WI38 (cell line): ENCODE data around the gene SLC22A1.

Experiments
- H3K4me3 ChIP-seq: 2 replicates; pipeline ENCODE4 v1.5.1; 2011; ENCODE audit warnings: low read depth, mild to moderate bottlenecking, control low read depth, low read length
- CTCF ChIP-seq: IDR thresholded peaks from 2 replicates; pipeline ENCODE4 v1.5.1; 2012; ENCODE audit warnings: low read depth, mild to moderate bottlenecking, control low read depth, low read length

Gene SLC22A1

GRCh38 chr6:160190973-160191372 is 69.4 kb downstream of the SLC22A1 start:
- no peak overlapping the region for H3K4me3 ChIP-seq
- TF ChIP-seq CTCF, result no peak

GRCh38 chr6:160192840-160193239 is 71.2 kb downstream of the SLC22A1 start:
- no peak overlapping the region for H3K4me3 ChIP-seq
- no peak for TF ChIP-seq CTCF

- no peak overlapping the region for H3K4me3 ChIP-seq
- TF ChIP-seq CTCF, result no peak
These were observed 73.2 kb downstream of the SLC22A1 start for GRCh38 chr6:160194808-160195207.

GRCh38 chr6:160197662-160198061 is 76.0 kb downstream of the SLC22A1 start:
- H3K4me3 ChIP-seq, result no peak overlapping the region
- TF ChIP-seq CTCF, result no peak

- TF ChIP-seq CTCF, result no peak
- H3K4me3 ChIP-seq, result no peak overlapping the region
These were observed 77.1 kb downstream of the SLC22A1 start for GRCh38 chr6:160198606-160199211.

- no peak for TF ChIP-seq CTCF
These were observed 79.4 kb downstream of the SLC22A1 start for GRCh38 chr6:160201061-160201460.

GRCh38 chr6:160202411-160202810 is 80.8 kb downstream of the SLC22A1 start:
- no peak for TF ChIP-seq CTCF
- no peak overlapping the region for H3K4me3 ChIP-seq

More at GRCh38 chr6:160201061-160201460, 79.4 kb downstream of the SLC22A1 start:
- no peak overlapping the region for H3K4me3 ChIP-seq
